NCI-H524 (cell line): ENCODE measurements around the gene CCL23.
"Not testable (repeated sequence)": the region's sequence is repeated elsewhere in the genome, so short reads cannot be mapped to it uniquely, and the experiment has no call there.

ENCODE experiments used
- DNase-seq, 2 experiments: peaks; one replicate each; lab custom pipeline; 2025; lab: John Stamatoyannopoulos, UW

CCL23 gene

GRCh38 chr17:36004594-36005108 lies 13.1 kb downstream of the CCL23 start:
- DNase-seq: no peak

GRCh38 chr17:36002631-36003030 lies 15.1 kb downstream of the CCL23 start:
- DNase-seq: no peak

DNA sequence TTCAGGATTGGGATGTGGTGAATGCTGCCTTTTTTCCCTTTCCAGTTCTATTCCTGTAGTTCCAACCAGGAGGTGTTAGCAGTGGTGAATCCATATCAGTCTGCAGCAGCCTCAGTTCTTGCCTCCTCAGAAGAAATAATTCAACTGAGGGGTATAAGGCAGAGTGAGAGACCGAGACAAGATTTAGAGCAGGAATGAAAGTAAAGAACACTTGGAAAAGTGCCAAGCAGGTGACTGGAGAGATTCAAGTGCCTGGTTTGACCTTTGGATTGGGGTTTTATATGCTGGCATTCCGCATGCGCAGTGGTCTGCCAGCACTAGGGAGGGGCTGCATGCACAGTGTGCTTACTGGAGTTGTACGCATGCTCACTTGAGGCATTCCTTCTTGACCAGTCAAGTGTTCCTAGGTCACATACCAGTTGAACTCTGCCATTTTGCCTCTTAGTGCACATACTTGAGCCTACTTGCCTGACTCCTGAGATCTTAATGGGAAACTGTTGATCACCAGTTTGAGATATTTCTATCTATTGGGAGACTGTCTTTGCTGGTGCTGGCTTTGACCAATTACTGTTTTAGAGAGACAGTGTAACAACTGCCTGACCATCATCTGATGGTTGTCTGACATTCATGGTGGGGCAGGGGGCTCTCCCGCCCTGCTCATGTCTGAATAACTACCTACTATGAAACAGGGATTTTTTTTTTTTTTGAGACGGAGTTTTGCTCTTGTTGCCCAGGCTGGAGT lies 15.7 kb downstream of the CCL23 start:
- peak in 1 of 2 experiments; percentile 1 for DNase-seq

DNA sequence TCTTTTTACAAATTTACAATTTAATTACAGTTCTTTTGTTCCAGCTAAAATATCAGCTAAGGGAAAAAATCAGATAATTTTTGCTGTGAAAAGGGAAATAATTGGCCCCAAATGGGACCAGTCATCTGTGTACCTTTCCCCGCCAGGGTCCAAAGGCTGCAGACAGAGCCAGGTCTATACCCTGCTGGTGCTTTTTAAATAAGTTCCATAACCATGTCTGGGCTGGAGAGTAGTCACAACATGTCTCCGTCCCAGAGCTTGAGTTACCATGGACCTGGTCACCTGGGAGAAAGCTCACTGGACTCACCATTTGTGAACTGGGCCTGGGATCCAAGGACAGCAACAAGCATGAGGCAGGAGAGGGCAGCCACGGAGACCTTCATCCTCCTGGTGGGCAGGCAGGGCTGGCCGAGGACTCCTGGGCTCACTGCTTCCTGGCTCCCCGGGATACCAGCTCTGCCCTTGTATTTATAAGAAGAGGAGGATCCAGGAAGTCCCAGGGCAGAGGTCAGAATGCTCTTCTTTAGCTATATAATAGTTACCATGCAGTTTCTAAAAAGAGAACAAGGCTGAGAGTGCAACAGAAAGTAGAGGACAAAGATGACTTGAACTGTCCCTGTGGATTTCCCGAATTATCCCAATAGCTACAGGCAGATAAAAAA lies 16.5 kb downstream of the CCL23 start, which contains the start of gene CCL15:
Gene CCL15, minus strand, starts transcription at position 444 of the 662 bp plus-strand sequence. Its CDS starts 61 bp downstream, at position 383.
- no peak for DNase-seq

GRCh38 chr17:36000732-36001109 lies 17.1 kb downstream of the CCL23 start:
- no peak for DNase-seq

DNA sequence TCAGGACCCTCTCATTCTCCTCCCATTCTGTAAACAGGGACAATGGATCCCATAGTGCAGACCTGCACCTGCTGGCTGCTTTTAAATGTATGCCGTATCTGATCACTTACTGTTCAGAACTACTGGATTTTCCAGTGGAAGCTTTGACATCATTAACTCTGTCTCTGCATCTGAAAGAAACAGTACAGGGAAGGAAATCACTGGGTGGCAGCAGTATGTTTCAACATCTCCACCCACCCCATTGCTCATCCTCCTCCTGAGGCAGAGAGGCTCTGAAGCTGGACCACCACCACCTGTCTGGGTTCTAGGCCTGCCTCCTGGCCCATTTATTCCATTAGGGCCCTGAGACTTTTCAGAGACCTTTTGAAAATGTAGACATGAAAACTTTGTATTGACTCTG lies 19.0 kb downstream of the CCL23 start:
- no peak for DNase-seq

DNA sequence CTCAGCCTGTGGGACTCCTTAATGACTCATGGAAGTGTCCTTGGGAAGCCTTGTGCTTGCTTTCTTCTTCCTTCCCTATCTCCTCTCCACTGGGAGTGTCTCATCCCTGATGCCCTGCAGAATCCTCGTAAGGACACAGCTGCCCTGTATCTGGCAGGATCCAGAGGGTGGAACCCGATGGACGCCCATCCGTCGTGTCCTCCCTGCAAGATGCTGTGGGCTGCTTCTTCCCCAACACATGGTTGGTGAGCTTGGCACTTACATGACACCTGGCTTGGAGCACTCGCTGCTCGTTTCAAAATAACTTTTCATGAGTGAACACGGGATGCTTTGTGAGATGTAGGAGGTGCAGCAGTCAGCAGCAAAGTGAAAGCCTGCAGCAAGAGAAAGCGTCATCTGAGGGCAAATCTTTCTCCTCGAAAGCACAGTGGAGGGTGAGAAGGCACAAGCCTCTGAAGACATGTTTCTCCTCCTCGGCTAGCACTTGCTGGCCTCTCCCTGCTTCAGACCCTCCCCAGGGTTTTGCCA lies 19.7 kb downstream of the CCL23 start:
- no peak for DNase-seq

- not testable (repeated sequence) for DNase-seq
These were observed 22.4 kb downstream of the CCL23 start for GRCh38 chr17:35995346-35995745.

- DNase-seq: no peak
These were observed 26.7 kb downstream of the CCL23 start for GRCh38 chr17:35991075-35991474.

DNA sequence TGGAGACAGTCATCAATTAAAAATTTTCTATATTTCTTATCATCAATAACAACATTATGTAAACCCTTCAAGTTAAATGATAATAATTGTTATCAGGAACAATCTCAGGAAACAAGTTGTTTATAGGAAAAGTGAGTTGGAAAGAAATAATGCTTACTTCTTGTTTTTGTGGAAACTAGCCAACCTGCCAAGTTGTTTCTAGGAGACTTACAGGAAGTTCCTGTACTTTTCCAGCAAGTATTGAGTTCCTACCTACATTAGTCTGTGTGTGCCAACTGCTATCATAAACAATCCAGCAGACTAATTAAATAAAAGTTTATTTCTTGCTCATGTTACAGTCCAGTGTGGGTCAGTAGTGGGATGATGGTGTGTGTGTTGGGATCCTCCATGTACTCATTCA lies 29.6 kb downstream of the CCL23 start:
- DNase-seq: no peak

DNA sequence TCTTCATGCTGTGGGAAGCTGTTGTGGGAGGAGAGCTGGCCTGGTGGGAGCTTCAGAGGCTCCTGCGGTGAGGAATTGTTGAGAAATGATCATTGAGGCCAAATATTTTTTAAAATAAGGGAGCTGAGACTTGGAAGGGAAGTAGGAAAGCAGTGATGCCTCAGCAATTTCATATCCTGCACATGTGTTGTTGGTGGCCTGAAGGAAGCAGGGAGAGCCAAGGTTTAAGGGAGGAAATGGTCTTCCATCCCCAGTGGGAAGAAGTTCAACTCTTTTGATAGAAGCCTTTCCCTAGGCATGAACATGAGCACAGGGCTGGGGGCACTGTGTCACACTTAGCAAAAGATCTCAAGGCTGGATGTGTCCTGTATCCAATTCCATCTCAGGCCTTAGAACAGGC lies 31.1 kb downstream of the CCL23 start, which contains the start of gene CCL14:
Gene CCL14, minus strand, starts transcription at position 87 of the 400 bp plus-strand sequence. Its CDS starts 80 bp downstream, at position 7.
- no peak for DNase-seq

- DNase-seq: no peak
These were observed 33.6 kb downstream of the CCL23 start for GRCh38 chr17:35984140-35984539.

DNA sequence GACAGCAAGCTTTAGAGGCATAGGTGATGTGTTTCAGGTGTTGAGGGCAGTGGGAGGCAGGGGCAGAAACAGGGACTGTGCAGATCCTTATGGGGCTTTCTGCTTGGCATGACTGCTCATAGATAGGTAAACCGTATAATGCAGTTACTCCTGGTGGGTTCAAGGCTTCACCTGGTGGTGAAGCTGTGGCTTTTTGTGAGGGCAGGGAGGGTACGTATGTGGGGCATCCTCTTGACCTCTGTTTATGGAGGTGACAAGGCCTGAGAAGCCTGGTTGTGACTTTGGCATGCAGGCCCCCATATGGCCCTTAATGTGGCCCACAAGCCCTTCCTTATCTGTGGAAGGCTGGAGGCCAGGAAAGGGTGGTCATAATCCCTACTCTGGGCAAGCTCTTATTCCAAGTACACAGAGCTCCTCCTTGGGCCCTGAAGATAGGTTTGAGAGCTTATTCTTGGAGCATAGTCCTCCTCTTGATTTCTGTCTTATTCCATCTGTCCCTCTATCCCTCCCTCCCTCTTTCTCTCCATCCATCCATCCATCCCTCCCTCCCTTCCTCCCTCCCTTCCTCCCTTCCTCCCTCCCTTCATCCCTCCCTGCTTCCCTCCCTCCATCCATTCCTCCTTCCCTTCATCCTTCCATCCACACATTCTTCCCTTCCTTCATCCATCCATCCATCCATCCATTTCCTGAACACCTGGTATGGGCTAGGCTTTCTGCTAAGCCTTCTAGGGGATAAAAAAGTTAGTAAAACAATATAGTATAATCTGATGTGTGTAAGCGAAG lies 35.2 kb downstream of the CCL23 start:
- no peak for DNase-seq

DNA sequence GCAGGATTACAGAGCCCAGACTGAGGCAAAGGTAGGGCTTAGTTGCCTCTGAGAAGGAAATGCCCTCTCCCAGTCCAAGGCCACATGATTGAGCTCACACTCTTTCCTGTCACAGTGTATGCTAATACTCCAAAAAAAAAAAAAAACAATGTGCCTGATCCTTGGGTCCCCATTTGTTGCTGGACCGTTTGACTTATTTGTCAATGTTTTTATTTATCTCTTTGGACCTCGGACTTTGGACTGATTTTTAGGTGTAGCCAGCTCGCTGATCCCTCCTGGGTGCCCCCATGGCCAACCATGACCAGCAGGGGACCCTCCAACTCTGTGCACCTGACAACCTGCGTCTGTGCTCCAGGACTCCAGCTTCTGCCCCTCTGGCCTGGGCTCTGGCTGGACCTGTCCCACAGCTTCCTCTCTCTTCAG lies 35.9 kb downstream of the CCL23 start:
- no peak for DNase-seq

- no peak for DNase-seq
These were observed 36.5 kb downstream of the CCL23 start, which contains the start of gene CCL16 for GRCh38 chr17:35981246-35981645. Gene CCL16, minus strand, starts transcription at chr17:35981497. Its CDS starts 77 bp downstream, at chr17:35981420.

DNA sequence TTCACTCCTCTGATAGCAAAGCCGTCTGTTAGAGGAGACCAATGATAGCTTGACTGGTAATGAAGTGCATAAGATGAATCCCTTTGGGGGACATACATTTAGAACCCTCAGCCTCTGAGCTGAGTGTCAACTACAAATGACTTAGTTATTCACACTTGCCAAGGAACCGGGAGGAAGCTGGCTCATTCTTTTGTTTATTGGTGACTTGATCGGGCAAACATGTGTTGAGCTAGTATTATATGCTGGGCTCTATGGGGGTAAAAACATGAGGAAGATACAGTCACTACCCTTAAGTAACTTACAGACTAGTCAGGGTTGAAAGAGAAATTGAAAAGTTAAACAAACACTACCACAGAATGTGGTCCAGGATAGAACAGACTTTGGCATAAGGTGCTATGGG lies 39.4 kb downstream of the CCL23 start:
- DNase-seq: no peak

DNA sequence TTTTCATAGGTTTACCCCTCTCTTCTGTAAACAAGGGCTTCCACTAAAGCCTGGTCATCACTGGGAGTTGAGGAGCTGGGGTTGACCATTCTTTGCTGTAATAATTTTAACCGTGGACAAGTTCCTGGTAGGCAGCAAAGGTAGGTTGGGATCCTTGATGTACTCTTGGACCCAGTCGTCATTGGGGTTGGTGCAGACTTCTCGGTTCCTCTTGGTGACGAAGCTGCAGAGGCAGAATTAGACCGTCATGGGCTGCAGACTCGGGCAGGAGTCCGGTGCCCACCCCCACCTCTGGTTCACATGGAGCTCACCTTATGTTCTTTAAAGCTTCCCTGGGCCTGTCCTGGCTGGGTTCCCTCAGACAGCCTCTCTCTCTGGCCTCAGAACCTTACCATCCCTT lies 40.3 kb downstream of the CCL23 start:
- no peak for DNase-seq

- no peak for DNase-seq
These were observed 44.2 kb downstream of the CCL23 start for GRCh38 chr17:35973333-35974260.

- no peak for DNase-seq
These were observed 44.8 kb downstream of the CCL23 start for GRCh38 chr17:35972945-35973332.

DNA sequence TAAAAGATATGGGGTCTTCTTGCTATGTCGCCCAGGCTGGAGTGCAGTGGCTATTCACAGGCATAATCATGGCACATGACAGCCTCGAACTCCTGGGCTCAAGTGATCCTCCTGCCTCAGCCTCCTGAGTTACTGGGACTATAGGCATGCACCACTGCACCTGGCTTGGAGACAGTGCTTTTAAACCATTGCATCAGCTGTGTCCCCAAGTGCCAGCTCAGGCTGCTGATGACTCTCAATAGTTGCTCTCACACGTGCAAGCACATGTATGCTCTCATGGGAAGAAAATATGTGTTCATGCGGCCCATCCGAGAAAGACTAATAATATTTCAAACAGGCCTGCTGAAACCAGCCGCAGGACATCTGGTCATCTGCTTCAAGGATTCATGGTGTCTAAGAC lies 45.2 kb downstream of the CCL23 start:
- no peak for DNase-seq

GRCh38 chr17:35972066-35972465 lies 45.7 kb downstream of the CCL23 start:
- DNase-seq: no peak
